Heart left ventricle (tissue), 16 donors: ENCODE results near the gene PHACTR1. TPM values are rescaled to one million over a fixed set of nuclear protein-coding genes. Genes with fewer than 3 reads are reported as not detected.

Experiments
- ATAC-seq, 4 donors: fragments of 200-7000 bp; cut with Tn5 transposase; one replicate each; pipeline ENCODE4 v1.9.1; 2020 to 2022; ENCODE audit warnings: moderate library complexity in 4 of 4, mild to moderate bottlenecking in 3 of 4, moderate number of reproducible peaks in 1 of 4
- DNase-seq, 5 donors: peaks; one replicate each; pipeline ENCODE4 v3.0.0-alpha.2; 2020
- H3K27ac ChIP-seq, 12 donors: fragments of 200-600 bp; sonication (generic) in 4 of 12; one replicate each; pipeline versions ENCODE4 v1.5.0 to v1.8.0; 2016 to 2022; ENCODE audit warnings: mild to moderate bottlenecking in 2 of 12
- H3K27me3 ChIP-seq, 9 donors: fragments of 200-600 bp; sonication (generic) in 2 of 9; one replicate each; pipeline versions ENCODE4 v1.5.1 to v1.8.0; 2016 to 2022; ENCODE audit warnings: mild to moderate bottlenecking in 3 of 9
- H3K36me3 ChIP-seq, 9 donors: fragments of 200-600 bp; sonication (generic) in 2 of 9; one replicate each; pipeline versions ENCODE4 v1.5.0 to v1.8.0; 2018 to 2022; ENCODE audit warnings: mild to moderate bottlenecking in 2 of 9
- H3K4me1 ChIP-seq, 12 donors: fragments of 200-600 bp; sonication (generic) in 4 of 12; one replicate each; pipeline versions ENCODE4 v1.5.0 to v1.8.0; 2016 to 2022; ENCODE audit warnings: mild to moderate bottlenecking in 3 of 12
- H3K4me3 ChIP-seq, 12 donors: fragments of 200-600 bp; sonication (generic) in 4 of 12; one replicate each; pipeline versions ENCODE4 v1.5.0 to v1.8.0; 2017 to 2022; ENCODE audit warnings: mild to moderate bottlenecking in 9 of 12, moderate library complexity in 4 of 12
- H3K9me3 ChIP-seq, 12 donors: fragments of 200-600 bp; sonication (generic) in 4 of 12; one replicate each; pipeline versions ENCODE4 v1.5.0 to v1.8.0; 2016 to 2022; ENCODE audit warnings: mild to moderate bottlenecking in 1 of 12
- POLR2A ChIP-seq, 2 donors: fragments of 450-650 bp; IDR thresholded peaks; one replicate each; pipeline ENCODE4 v1.6.1; 2017; ENCODE audit warnings: antibody characterized with exemption in 2 of 2, mild to moderate bottlenecking in 2 of 2, moderate library complexity in 2 of 2
- WGBS, 4 donors: extraction: QIAGEN DNeasy Blood & Tissue Kit in 2 of 4; methylation state at CpG; one replicate each; pipeline versions ENCODE4 v1.1.5 to v1.1.7; 2013 to 2018; 5-methylcytosine and 5-hydroxymethylcytosine counted together
- intact Hi-C, 10 donors: fragments of 100-400 bp; cut with DNase I; formaldehyde crosslinking; loops; one replicate each; pipeline versions ENCODE4 v1.11.1 to v1.14.2; 2022
- polyA plus RNA-seq, 2 donors: library from polyadenylated mRNA; stranded (reverse); fragments of 200-250 nt; gene quantifications; one replicate each; pipeline ENCODE4 v1.2.3, GENCODE V29; 2013
- total RNA-seq, 9 donors: library from RNA; depleted of rRNA in 2 of 9; stranded (reverse); fragments of >200 nt in 2 of 9; fragmentation: NEBNext Ultra II Directional in 3 of 9; extraction: Animal tissue kit (Norgen Biotek cat#: 25700) in 3 of 9; gene quantifications; one replicate each; pipeline versions ENCODE4 v1.1.0 to v1.2.4, GENCODE V29; 2016 to 2023
- TF ChIP-seq, protein P1 (sequence below), 12 donors: fragments of 200-600 bp; sonication (generic) in 4 of 12; IDR thresholded peaks; one replicate each; pipeline versions ENCODE4 v1.5.0 to v1.8.0; 2018 to 2022; ENCODE audit warnings: antibody characterized with exemption in 12 of 12, mild to moderate bottlenecking in 5 of 12
- donor health status: ischemic (EF 13 %, LVEDD 7.1; RV severe dilation, severe dysfunction).
- donor health status: healthy with polysubstance abuse.
- donor health status: DM: no; HTN: yes; CAD: no.
- donor health status: DM: no; HTN: no; CAD: no.
- donor health status: ischemic (EF 25% LVEDD 6.9; RV normal size, moderate dysfunction).
- donor health status: ischemic (EF 25% LVEDD 5.7; RV mildly dilated, moderate dysfunction).
- donor health status: healthy.
- donor health status: DM: yes; HTN: yes; CAD: no.
- donor health status: ischemic (EF 35%, LVEDD 5.7; RV mildly dilated, moderate dysfunction).
- donor health status: nonischemic (EF 11% LVEDD 7.7; RV severe dilation, severe dysfunction).
- donor health status: DM: yes; HTN: yes; CAD: no.
- donor health status: PGD.
- donor health status: ischemic (EF 29% LVEDD 5.4; RV normal size, mild dysfunction).
- donor health status: nonischemic (EF 23%, LVEDD 6.1; RV moderate dilation, normal function).

Gene PHACTR1
- total and polyA plus RNA-seq, 11 donors = 21.2 to 238 (median 87.4) TPM

DNA sequence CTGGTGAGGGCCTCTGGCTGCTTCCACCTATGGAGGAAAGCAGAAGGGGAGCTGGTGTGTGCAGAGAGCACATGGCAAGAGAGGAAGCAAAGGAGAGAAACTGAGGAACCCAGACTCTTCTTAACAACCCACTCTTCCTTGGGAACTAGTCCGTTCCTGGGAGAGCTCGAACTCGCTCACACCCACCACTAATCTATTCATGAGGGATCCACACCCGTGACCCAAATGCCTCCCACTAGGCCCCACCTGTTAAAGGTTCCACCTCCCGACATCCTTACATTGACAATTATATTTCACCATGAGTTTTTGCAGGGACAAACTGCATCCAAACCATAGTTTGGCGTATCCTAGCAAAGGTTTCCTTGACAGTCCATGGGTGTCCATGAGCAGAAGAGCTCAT lies 488.5 kb downstream of the PHACTR1 start:
- intact Hi-C loops = no loop called here
- TF ChIP-seq, protein P1, sequence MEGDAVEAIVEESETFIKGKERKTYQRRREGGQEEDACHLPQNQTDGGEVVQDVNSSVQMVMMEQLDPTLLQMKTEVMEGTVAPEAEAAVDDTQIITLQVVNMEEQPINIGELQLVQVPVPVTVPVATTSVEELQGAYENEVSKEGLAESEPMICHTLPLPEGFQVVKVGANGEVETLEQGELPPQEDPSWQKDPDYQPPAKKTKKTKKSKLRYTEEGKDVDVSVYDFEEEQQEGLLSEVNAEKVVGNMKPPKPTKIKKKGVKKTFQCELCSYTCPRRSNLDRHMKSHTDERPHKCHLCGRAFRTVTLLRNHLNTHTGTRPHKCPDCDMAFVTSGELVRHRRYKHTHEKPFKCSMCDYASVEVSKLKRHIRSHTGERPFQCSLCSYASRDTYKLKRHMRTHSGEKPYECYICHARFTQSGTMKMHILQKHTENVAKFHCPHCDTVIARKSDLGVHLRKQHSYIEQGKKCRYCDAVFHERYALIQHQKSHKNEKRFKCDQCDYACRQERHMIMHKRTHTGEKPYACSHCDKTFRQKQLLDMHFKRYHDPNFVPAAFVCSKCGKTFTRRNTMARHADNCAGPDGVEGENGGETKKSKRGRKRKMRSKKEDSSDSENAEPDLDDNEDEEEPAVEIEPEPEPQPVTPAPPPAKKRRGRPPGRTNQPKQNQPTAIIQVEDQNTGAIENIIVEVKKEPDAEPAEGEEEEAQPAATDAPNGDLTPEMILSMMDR (IDR thresholded peaks at IDR 0.05) = no peak
- no peak for TF ChIP-seq POLR2A (IDR thresholded peaks at IDR 0.05)
- DNase-seq (no peak), ATAC-seq (no peak)
- no peaks in the 10 kb centered on the region for H3K9me3 ChIP-seq
- H3K27me3 ChIP-seq = no peaks in the 10 kb centered on the region
- WGBS, 4 donors = 96 to 98% (median 97%) methylated on average over 6 of the region's 6 CpGs
- H3K36me3 ChIP-seq = peaks cover 0 to 34% (median 13%) of the 10 kb centered on the region in 9 donors
- H3K4me1 ChIP-seq = peaks cover 0 to 7% (median 0%) of the 10 kb centered on the region in 12 donors
- H3K4me3 ChIP-seq = no peak overlapping the region
- H3K27ac ChIP-seq = no peak overlapping the region

GRCh38 chr6:13212096-13212495 lies 495.5 kb downstream of the PHACTR1 start:
- intact Hi-C loops = no loop called here
- peaks cover 0 to 17% (median under 1%) of the 10 kb centered on the region in 9 donors for H3K36me3 ChIP-seq
- ATAC-seq (peak in 1 of 4 donors; percentile 29), DNase-seq (no peak)
- no peak overlapping the region for H3K4me3 ChIP-seq
- H3K27ac ChIP-seq = no peak overlapping the region
- WGBS, 4 donors = 86 to 95% (median 89%) methylated on average over 1 of the region's 1 CpG
- TF ChIP-seq POLR2A (IDR thresholded peaks at IDR 0.05) = no peak
- TF ChIP-seq, protein P1 (IDR thresholded peaks at IDR 0.05) = no peak
- H3K9me3 ChIP-seq = no peaks in the 10 kb centered on the region
- peaks cover 0 to 20% (median 6%) of the 10 kb centered on the region in 12 donors for H3K4me1 ChIP-seq
- H3K27me3 ChIP-seq = no peaks in the 10 kb centered on the region

DNA sequence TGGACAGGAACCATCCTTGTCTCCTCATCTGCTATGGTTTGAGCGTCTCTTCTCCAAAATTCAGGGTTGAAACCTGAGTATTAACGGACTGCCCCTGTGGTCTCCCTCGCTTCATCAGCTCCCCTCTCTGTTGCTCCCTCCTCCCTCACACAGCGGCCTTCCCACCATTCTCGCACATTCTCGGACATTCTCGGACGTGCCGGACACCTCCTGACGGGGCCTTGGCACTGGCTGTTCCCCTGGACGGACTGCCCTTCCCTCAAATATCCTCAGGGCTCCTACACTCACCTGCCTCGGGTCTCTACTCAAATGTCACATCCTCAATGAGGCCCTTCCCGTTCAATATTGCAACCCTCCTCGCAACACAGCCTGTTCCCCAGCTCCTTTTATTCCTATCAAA lies 496.0 kb downstream of the PHACTR1 start:
- TF ChIP-seq POLR2A (IDR thresholded peaks at IDR 0.05) = no peak
- TF ChIP-seq, protein P1 (IDR thresholded peaks at IDR 0.05) = no peak
- Histone ChIP-seq H3K9me3 (no peaks in the 10 kb centered on the region), H3K4me3 (no peak overlapping the region), H3K4me1 (peaks cover 0 to 24% (median 10%) of the 10 kb centered on the region in 12 donors), H3K36me3 (peaks cover 0 to 12% (median 0%) of the 10 kb centered on the region in 9 donors), H3K27me3 (no peaks in the 10 kb centered on the region), H3K27ac (no peak overlapping the region)
- intact Hi-C loops = no loop called here
- DNase-seq (no peak), ATAC-seq (no peak)
- 95 to 97% (median 96%) methylated on average over 14 of the region's 14 CpGs for WGBS, 4 donors

DNA sequence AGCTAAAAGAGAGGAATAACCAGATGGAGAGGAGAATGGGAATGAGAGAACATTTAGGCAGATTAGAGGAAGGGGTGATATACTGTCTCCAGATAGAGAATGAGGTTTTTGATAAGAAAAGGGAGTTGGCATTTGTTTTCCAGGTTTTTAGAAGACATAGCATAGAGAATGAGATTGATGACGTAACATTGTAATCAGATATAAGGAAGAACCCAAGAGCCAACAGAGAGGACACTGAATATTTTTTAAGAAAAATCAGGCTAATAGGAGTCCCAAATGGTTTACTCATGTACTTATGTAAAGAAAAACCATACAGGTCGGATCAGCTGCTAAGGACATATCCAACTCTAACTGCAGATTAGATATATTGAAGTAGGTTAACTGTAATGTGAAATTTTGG lies 498.8 kb downstream of the PHACTR1 start:
- Histone ChIP-seq H3K9me3 (no peaks in the 10 kb centered on the region), H3K27ac (no peak overlapping the region), H3K27me3 (no peaks in the 10 kb centered on the region), H3K4me1 (peaks cover 0 to 33% (median 17%) of the 10 kb centered on the region in 12 donors), H3K36me3 (peaks cover 0 to 6% (median 0%) of the 10 kb centered on the region in 9 donors), H3K4me3 (no peak overlapping the region)
- TF ChIP-seq POLR2A (IDR thresholded peaks at IDR 0.05) = no peak
- TF ChIP-seq, protein P1 (IDR thresholded peaks at IDR 0.05) = no peak
- DNase-seq (no peak), ATAC-seq (no peak)
- 85 to 99% (median 94%) methylated on average over 2 of the region's 2 CpGs for WGBS, 4 donors
- intact Hi-C loops = no loop called here
